H1 (cell line): ENCODE results near the gene RESP18. TPM values are rescaled to one million over a fixed set of nuclear protein-coding genes. Genes with fewer than 3 reads are reported as not detected.

Source experiments
- CTCF ChIA-PET: fragments of 300-600 bp; sonication (Branson Sonifier 250); formaldehyde crosslinking; loops from one replicate; lab custom pipeline; 2021; ENCODE audit not compliant: partially characterized antibody; lab: Charles Lee
- POLR2A ChIA-PET: fragments of 300-600 bp; sonication (Branson Sonifier 250); formaldehyde crosslinking; loops from one replicate; lab custom pipeline; 2021; ENCODE audit warnings: inconsistent platforms; ENCODE audit not compliant: partially characterized antibody; lab: Charles Lee
- DNase-seq, 2 experiments: peaks; one replicate each; pipeline versions ENCODE4 v3.0.0 to v3.0.0-alpha.2; 2010 to 2022; ENCODE audit warnings: low spot score in 2 of 2, low read depth in 1 of 2, mixed read lengths in 1 of 2
- FAIRE-seq: peaks from 2 replicates; lab custom pipeline; 2011; peaks lifted over from hg19 to GRCh38; lab: Jason Lieb, UNC
- H2AFZ ChIP-seq: 2 replicates; pipeline ENCODE4 v1.8.1; 2012; ENCODE audit warnings: low read length, inconsistent platforms
- H2AK5ac ChIP-seq: 2 replicates; pipeline ENCODE4 v1.6.1; 2013; ENCODE audit warnings: low read depth, low read length
- H2BK120ac ChIP-seq: replicated peaks from 2 replicates; pipeline ENCODE3; 2013; ENCODE audit warnings: low read depth, low read length, inconsistent platforms
- H2BK12ac ChIP-seq: 2 replicates; pipeline ENCODE4 v1.6.1; 2013; ENCODE audit warnings: low read depth, low read length
- H2BK15ac ChIP-seq: 2 replicates; pipeline ENCODE4 v1.6.1; 2013; ENCODE audit warnings: low read length
- H2BK20ac ChIP-seq: 2 replicates; pipeline ENCODE4 v1.6.1; 2013; ENCODE audit warnings: low read length
- H2BK5ac ChIP-seq: 2 replicates; pipeline ENCODE4 v1.6.1; 2013; ENCODE audit warnings: low read depth, low read length
- H3K14ac ChIP-seq: 2 replicates; pipeline ENCODE4 v1.6.1; 2013; ENCODE audit warnings: inconsistent platforms; ENCODE audit not compliant: insufficient read length
- H3K18ac ChIP-seq: 2 replicates; pipeline ENCODE4 v1.6.1; 2013; ENCODE audit warnings: low read length; ENCODE audit errors: extremely low read depth
- H3K23ac ChIP-seq: 2 replicates; pipeline ENCODE4 v1.6.1; 2013; ENCODE audit warnings: inconsistent platforms; ENCODE audit not compliant: insufficient read length
- H3K23me2 ChIP-seq: 2 replicates; pipeline ENCODE4 v1.6.1; 2013; ENCODE audit warnings: low read depth, low read length
- H3K27ac ChIP-seq: 2 replicates; pipeline ENCODE4 v1.6.1; 2011; ENCODE audit warnings: low read depth, low read length, inconsistent platforms
- H3K27me3 ChIP-seq, 4 experiments: replicated peaks in 1 of 4; 1 replicate in 1 of 4; 2 replicates in 3 of 4; pipeline versions ENCODE4 v1.6.1 to v1.8.1; 2011 to 2013; ENCODE audit warnings: low read length in 3 of 4, mild to moderate bottlenecking in 3 of 4, inconsistent platforms in 2 of 4, mixed read lengths in 2 of 4, moderate library complexity in 1 of 4; ENCODE audit not compliant: control insufficient read depth in 3 of 4, insufficient read depth in 3 of 4; ENCODE audit errors: extremely low read depth in 1 of 4
- H3K36me3 ChIP-seq, 4 experiments: 2 replicates each; pipeline versions ENCODE4 v1.6.1 to v1.8.1; 2011 to 2013; ENCODE audit warnings: mild to moderate bottlenecking in 4 of 4, low read length in 3 of 4, moderate library complexity in 2 of 4, control low read depth in 1 of 4, inconsistent platforms in 1 of 4; ENCODE audit not compliant: insufficient read depth in 4 of 4, control insufficient read depth in 2 of 4
- H3K4ac ChIP-seq: replicated peaks from 2 replicates; pipeline ENCODE3; 2013; ENCODE audit warnings: low read length, low read depth, mixed read lengths, inconsistent platforms; ENCODE audit not compliant: insufficient read length
- H3K4me1 ChIP-seq, 4 experiments: replicated peaks in 1 of 4; 1 replicate in 1 of 4; 2 replicates in 3 of 4; pipeline versions ENCODE4 v1.6.1 to v1.8.1; 2011 to 2013; ENCODE audit warnings: low read length in 3 of 4, inconsistent platforms in 2 of 4, mixed read lengths in 1 of 4; ENCODE audit not compliant: insufficient read depth in 4 of 4, control insufficient read depth in 3 of 4
- H3K4me2 ChIP-seq, 2 experiments: 2 replicates each; pipeline versions ENCODE4 v1.6.1 to v1.8.1; 2011 to 2013; ENCODE audit warnings: low read depth in 2 of 2, low read length in 2 of 2, control low read depth in 1 of 2, inconsistent platforms in 1 of 2, mild to moderate bottlenecking in 1 of 2; ENCODE audit not compliant: insufficient read depth in 1 of 2
- H3K4me3 ChIP-seq, 4 experiments: fragments of 200-600, 300-600 bp in 1 of 4; sonication (generic), shearing (Covaris generic), sonication (Bioruptor Twin) in 1 of 4; 2 replicates each; pipeline versions ENCODE4 v1.5.1 to v1.8.1; 2011 to 2016; ENCODE audit warnings: low read length in 4 of 4, low read depth in 3 of 4, control low read depth in 2 of 4, inconsistent platforms in 2 of 4, mild to moderate bottlenecking in 2 of 4, mixed read lengths in 1 of 4, moderate library complexity in 1 of 4; ENCODE audit not compliant: insufficient read depth in 2 of 4; ENCODE audit errors: extremely low read depth in 1 of 4
- H3K56ac ChIP-seq: replicated peaks from 2 replicates; pipeline ENCODE3; 2013; ENCODE audit warnings: low read depth, mild to moderate bottlenecking, mixed read lengths, low read length, inconsistent platforms; ENCODE audit not compliant: insufficient read length
- H3K79me1 ChIP-seq: 2 replicates; pipeline ENCODE4 v1.6.1; 2013; ENCODE audit warnings: low read depth, low read length, control low read depth
- H3K79me2 ChIP-seq, 2 experiments: 2 replicates each; pipeline versions ENCODE4 v1.6.1 to v1.8.1; 2012 to 2013; ENCODE audit warnings: low read length in 2 of 2, mild to moderate bottlenecking in 2 of 2, inconsistent platforms in 1 of 2; ENCODE audit not compliant: insufficient read depth in 2 of 2, control insufficient read depth in 1 of 2
- H3K9ac ChIP-seq, 4 experiments: replicated peaks in 1 of 4; 1 replicate in 1 of 4; 2 replicates in 3 of 4; pipeline versions ENCODE4 v1.6.1 to v1.8.1; 2011 to 2013; ENCODE audit warnings: low read depth in 3 of 4, low read length in 3 of 4, control low read depth in 2 of 4, mild to moderate bottlenecking in 2 of 4, moderate library complexity in 2 of 4, inconsistent platforms in 1 of 4; ENCODE audit errors: extremely low read depth in 1 of 4
- H3K9me3 ChIP-seq, 2 experiments: 2 replicates each; pipeline versions ENCODE4 v1.6.1 to v1.8.1; 2012 to 2013; ENCODE audit warnings: mild to moderate bottlenecking in 2 of 2, moderate library complexity in 2 of 2, control low read depth in 1 of 2, inconsistent platforms in 1 of 2, low read depth in 1 of 2, low read length in 1 of 2, mixed read lengths in 1 of 2; ENCODE audit not compliant: insufficient read depth in 2 of 2
- H4K20me1 ChIP-seq, 2 experiments: replicated peaks in 1 of 2; 2 replicates each; pipeline versions ENCODE3 to v1.8.1; 2011 to 2013; ENCODE audit warnings: inconsistent platforms in 2 of 2, low read length in 2 of 2, mild to moderate bottlenecking in 1 of 2; ENCODE audit not compliant: insufficient read depth in 2 of 2, control insufficient read depth in 1 of 2
- H4K5ac ChIP-seq: 2 replicates; pipeline ENCODE4 v1.6.1; 2013; ENCODE audit warnings: low read length, low read depth, mixed read lengths, inconsistent platforms; ENCODE audit not compliant: insufficient read length
- H4K8ac ChIP-seq: 2 replicates; pipeline ENCODE4 v1.8.0; 2013; ENCODE audit warnings: mild to moderate bottlenecking, moderate library complexity, low read length, inconsistent platforms; ENCODE audit not compliant: insufficient read depth; ENCODE audit errors: extremely low read depth
- H4K91ac ChIP-seq: replicated peaks from 2 replicates; pipeline ENCODE3; 2013; ENCODE audit warnings: low read length, mixed read lengths, inconsistent platforms; ENCODE audit not compliant: insufficient read length
- KDM1A ChIP-seq: fragments of 200-600, 300-600 bp; sonication (generic); IDR thresholded peaks from 2 replicates; pipeline ENCODE4 v1.7.1; 2016; ENCODE audit warnings: mild to moderate bottlenecking, low read length, borderline replicate concordance
- KDM4A ChIP-seq: IDR thresholded peaks from one replicate; pipeline ENCODE4 v1.7.1; 2012; ENCODE audit warnings: low read depth, mild to moderate bottlenecking, moderate library complexity, low read length, inconsistent platforms; ENCODE audit not compliant: severe bottlenecking
- NANOG ChIP-seq: IDR thresholded peaks from 2 replicates; pipeline ENCODE4 v1.6.1; 2011; ENCODE audit warnings: low read length, low read depth, mild to moderate bottlenecking, inconsistent platforms; ENCODE audit not compliant: insufficient read depth, poor library complexity, severe bottlenecking
- RXRA ChIP-seq: IDR thresholded peaks from 2 replicates; pipeline ENCODE4 v1.6.1; 2011; ENCODE audit warnings: low read depth, mild to moderate bottlenecking, low read length, moderate library complexity; ENCODE audit not compliant: insufficient read depth
- SP4 ChIP-seq: IDR thresholded peaks from 2 replicates; pipeline ENCODE4 v1.6.1; 2012; ENCODE audit warnings: low read length, inconsistent platforms
- SUZ12 ChIP-seq: fragments of 200-600 bp; sonication (generic); IDR thresholded peaks from 2 replicates; pipeline ENCODE4 v1.6.1; 2012; ENCODE audit warnings: mild to moderate bottlenecking, inconsistent platforms, low read length, moderate library complexity, mixed read lengths
- TAF1 ChIP-seq: IDR thresholded peaks from 2 replicates; pipeline ENCODE4 v1.6.1; 2011; ENCODE audit warnings: mild to moderate bottlenecking, low read depth, low read length
- ZNF274 ChIP-seq: IDR thresholded peaks from 2 replicates; pipeline ENCODE4 v1.7.0; 2012; ENCODE audit warnings: low read length, borderline replicate concordance; ENCODE audit errors: extremely low read depth
- WGBS, 2 experiments: shearing (Covaris generic) in 1 of 2; methylation state at CpG; one replicate each; pipeline versions ENCODE4 v1.1.6 to v1.1.7; 2013 to 2015; ENCODE audit warnings: low lambda C conversion rate in 2 of 2, mixed read lengths in 2 of 2, inconsistent platforms in 1 of 2, low coverage in 1 of 2, missing lambda C conversion rate in 1 of 2; ENCODE audit not compliant: insufficient replicate concordance in 2 of 2, insufficient coverage in 1 of 2, insufficient read length in 1 of 2; ENCODE audit errors: extremely low coverage in 1 of 2, missing lambda C conversion rate in 1 of 2; 5-methylcytosine and 5-hydroxymethylcytosine counted together
- polyA plus RNA-seq, 7 experiments: library from polyadenylated mRNA; depleted of rRNA in 3 of 7; stranded (reverse) in 5 of 7; unstranded in 2 of 7; fragments of >200 nt in 5 of 7; fragments of 200-250 nt in 2 of 7; gene quantifications; 1 replicate in 5 of 7; 2 replicates in 1 of 7; 4 replicates in 1 of 7; pipeline versions ENCODE4 v1.2.1 to v1.2.3, GENCODE V29; 2011 to 2013; ENCODE audit warnings: missing spikeins in 2 of 7, mixed read lengths in 2 of 7
- total RNA-seq: library from RNA; stranded (reverse); fragmentation: NEBNext Ultra II Directional; extraction: Animal tissue kit (Norgen Biotek cat#: 25700); gene quantifications from 2 replicates; pipeline ENCODE4 v1.2.1, GENCODE V29; 2021

The RESP18 gene
- total and polyA plus RNA-seq, 2 of the 8 experiments (the other 6 are each of a cell fraction or from before 2014, with no cell fraction given): not detected

DNA sequence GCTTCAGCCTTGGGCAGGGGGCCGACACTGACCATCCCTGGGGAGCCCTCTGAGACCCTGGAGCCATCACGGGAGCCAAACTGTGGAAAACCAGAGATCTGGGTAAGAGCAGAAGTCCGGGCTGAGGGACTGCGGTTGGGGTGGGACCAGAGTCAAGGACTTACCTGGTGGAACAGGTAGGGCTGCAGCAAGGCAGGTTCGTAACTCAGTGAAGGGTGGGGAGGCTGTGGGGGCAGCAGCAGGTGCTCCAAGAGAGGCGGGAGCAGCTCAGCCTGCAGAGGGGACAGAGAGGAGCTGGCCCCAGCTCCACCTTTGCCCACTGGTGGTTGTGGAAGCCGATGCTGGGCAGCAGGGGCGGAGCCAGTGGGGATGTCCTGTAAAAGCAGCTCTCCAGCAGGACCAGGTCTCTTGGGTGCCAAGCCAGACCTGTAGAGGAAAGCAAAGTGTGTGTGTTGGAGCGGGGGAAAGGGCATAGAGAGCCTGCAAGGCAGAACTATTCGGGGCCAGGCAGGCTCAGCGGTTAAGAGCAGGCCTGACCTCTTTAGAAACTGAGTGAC is 30.1 kb downstream of the RESP18 start:
- DNase-seq (no peak), FAIRE-seq (no peak)
- Histone ChIP-seq H3K9ac (no peak overlapping the region), H4K8ac (no peak overlapping the region), H3K23me2 (no peaks in the 10 kb centered on the region), H3K18ac (no peak overlapping the region), H3K4me2 (no peak overlapping the region), H3K27me3 (peaks cover 0 to 16% (median 9%) of the 10 kb centered on the region in 4 experiments; a peak in 3 of 7 replicates), H3K4me1 (peaks cover 0 to 4% (median 3%) of the 10 kb centered on the region in 4 experiments; a peak in 4 of 7 replicates), H3K36me3 (no peaks in the 10 kb centered on the region), H2BK12ac (no peak overlapping the region), H3K4ac (no peak overlapping the region), H3K79me2 (no peaks in the 10 kb centered on the region), H2AFZ (no peak overlapping the region), H2AK5ac (no peak overlapping the region), H4K91ac (no peak overlapping the region), H2BK5ac (no peak overlapping the region), H3K14ac (no peak overlapping the region), H4K20me1 (no peaks in the 10 kb centered on the region), H3K27ac (no peak overlapping the region), H4K5ac (no peak overlapping the region), H2BK20ac (no peak overlapping the region), H3K56ac (no peak overlapping the region), H2BK15ac (no peak overlapping the region), H3K4me3 (no peak overlapping the region), H3K9me3 (no peaks in the 10 kb centered on the region)
- WGBS, 2 experiments: 78% methylated on average over 11 of the region's 11 CpGs; no CpG with 5 or more reads in 1 of the 2 experiments
- CTCF ChIA-PET: interaction anchor here (1.0 to 13.4 kb wide), 7 partner anchors 10 to 145 kb away, joined by 4 to 118 read pairs (median 44); partner anchors contain the start of genes DNAJB2 and TUBA4B
- no peak for TF ChIP-seq NANOG
- no peak for TF ChIP-seq SP4
- TF ChIP-seq SUZ12: no peak
- no peak for TF ChIP-seq ZNF274
- no peak for TF ChIP-seq RXRA
- TF ChIP-seq KDM1A: no peak
- TF ChIP-seq KDM4A: no peak
- no peak for TF ChIP-seq TAF1
- TF ChIP-seq, all 59 proteins: peak for 0
- Histone ChIP-seq H3K23ac (no peak overlapping the region), H2BK120ac (no peak overlapping the region), H3K79me1 (no peaks in the 10 kb centered on the region; the same call in 1 of the 2 replicates)
- POLR2A ChIA-PET: interaction anchor here (1.4 to 1.5 kb wide), 2 partner anchors 11 to 196 kb away, joined by 3 to 5 read pairs; partner anchors contain the start of gene GMPPA
